HepG2 (cell line): ENCODE measurements around the gene ARHGDIA. TPM values are rescaled to one million over a fixed set of nuclear protein-coding genes. Genes with fewer than 3 reads are reported as not detected.

Experiments
- ARNTL ChIP-seq: sonication (generic); formaldehyde crosslinking; IDR thresholded peaks from 2 replicates; pipeline ENCODE4 v1.4.0; 2020; ENCODE audit warnings: mild to moderate bottlenecking, missing genetic modification reagents
- GATA4 ChIP-seq: sonication (generic); IDR thresholded peaks from 2 replicates; pipeline ENCODE4 v1.6.1; 2016; ENCODE audit warnings: antibody characterized with exemption, low read depth, borderline replicate concordance
- GATAD2A ChIP-seq: IDR thresholded peaks from 2 replicates; pipeline ENCODE4 v1.6.1; 2016
- HNRNPL ChIP-seq: fragments of 200-400 bp; formaldehyde crosslinking; IDR thresholded peaks from 2 replicates; pipeline ENCODE4 v1.6.1; 2017; ENCODE audit warnings: mild to moderate bottlenecking, low read depth, low read length
- KLF6 ChIP-seq: IDR thresholded peaks from 2 replicates; pipeline ENCODE4 v1.8.0; 2016; ENCODE audit warnings: missing biosample characterization, missing genetic modification reagents
- NPAS2 ChIP-seq: sonication (generic); formaldehyde crosslinking; IDR thresholded peaks from 2 replicates; pipeline ENCODE4 v1.8.0; 2022; ENCODE audit warnings: mild to moderate bottlenecking, missing genetic modification reagents, borderline replicate concordance
- PRPF4 ChIP-seq: fragments of 200-400 bp; formaldehyde crosslinking; IDR thresholded peaks from 2 replicates; pipeline ENCODE4 v1.6.1; 2016; ENCODE audit warnings: low read length, low read depth; ENCODE audit not compliant: poor library complexity, severe bottlenecking
- RBM39 ChIP-seq: fragments of 200-400 bp; formaldehyde crosslinking; IDR thresholded peaks from one replicate; pipeline ENCODE4 v1.6.1; 2018; ENCODE audit warnings: antibody characterized with exemption, mild to moderate bottlenecking, low read depth, low read length; ENCODE audit not compliant: poor library complexity, severe bottlenecking
- SMAD3 ChIP-seq: sonication (generic); formaldehyde crosslinking; IDR thresholded peaks from 2 replicates; pipeline ENCODE4 v1.4.0; 2020; ENCODE audit warnings: missing genetic modification reagents
- SMAD9 ChIP-seq: sonication (generic); formaldehyde crosslinking; IDR thresholded peaks from 2 replicates; pipeline ENCODE4 v1.5.1; 2020; ENCODE audit warnings: mild to moderate bottlenecking, missing genetic modification reagents
- ZNF260 ChIP-seq: sonication (generic); formaldehyde crosslinking; IDR thresholded peaks from 2 replicates; pipeline ENCODE4 v1.4.0; 2020; ENCODE audit warnings: missing genetic modification reagents, low read depth, mild to moderate bottlenecking, borderline replicate concordance
- ZNF317 ChIP-seq: sonication (generic); formaldehyde crosslinking; IDR thresholded peaks from 2 replicates; pipeline ENCODE4 v1.5.0; 2020; ENCODE audit warnings: mild to moderate bottlenecking, missing genetic modification reagents
- ZNF383 ChIP-seq: sonication (generic); formaldehyde crosslinking; IDR thresholded peaks from 2 replicates; pipeline ENCODE4 v1.4.0; 2020; ENCODE audit warnings: missing genetic modification reagents, mild to moderate bottlenecking, borderline replicate concordance
- ZNF615 ChIP-seq: sonication (generic); formaldehyde crosslinking; IDR thresholded peaks from 2 replicates; pipeline ENCODE4 v1.5.0; 2020; ENCODE audit warnings: mild to moderate bottlenecking, missing genetic modification reagents, borderline replicate concordance
- ZNF672 ChIP-seq: sonication (generic); formaldehyde crosslinking; IDR thresholded peaks from 2 replicates; pipeline ENCODE4 v1.8.1; 2022; ENCODE audit warnings: missing genetic modification reagents
- ZNF703 ChIP-seq: sonication (generic); formaldehyde crosslinking; IDR thresholded peaks from 2 replicates; pipeline ENCODE4 v1.5.1; 2020; ENCODE audit warnings: missing genetic modification reagents, mild to moderate bottlenecking, moderate library complexity, borderline replicate concordance
- ZNF720 ChIP-seq: sonication (generic); formaldehyde crosslinking; IDR thresholded peaks from 2 replicates; pipeline ENCODE4 v1.4.0; 2020; ENCODE audit warnings: missing genetic modification reagents
- ZNF839 ChIP-seq: sonication (generic); formaldehyde crosslinking; IDR thresholded peaks from 2 replicates; pipeline ENCODE4 v1.4.0; 2020; ENCODE audit warnings: missing genetic modification reagents, mild to moderate bottlenecking, borderline replicate concordance
- polyA plus RNA-seq, 8 experiments: library from polyadenylated mRNA; depleted of rRNA in 3 of 8; stranded (reverse) in 7 of 8; unstranded in 1 of 8; fragments of >200 nt; fragmentation: Illumina TruSeq in 4 of 8; extraction: Trizol in 4 of 8; gene quantifications; 2 replicates each; pipeline versions ENCODE4 v1.2.1 to v1.2.3, GENCODE V29; 2011 to 2016; ENCODE audit warnings: low read depth in 4 of 8, missing spikeins in 1 of 8, mixed read lengths in 1 of 8; ENCODE audit not compliant: insufficient read depth in 1 of 8
- total RNA-seq, 5 experiments: library from RNA; depleted of rRNA; stranded (reverse); fragments of >200 nt; fragmentation: Illumina TruSeq; extraction: Trizol; gene quantifications; 2 replicates each; pipeline ENCODE4 v1.2.3, GENCODE V29; 2016; ENCODE audit warnings: low read depth in 1 of 5
- TF ChIP-seq, protein P1 (sequence below): sonication (generic); formaldehyde crosslinking; IDR thresholded peaks from 2 replicates; pipeline ENCODE4 v1.9.0; 2021; ENCODE audit warnings: missing genetic modification reagents, borderline replicate concordance
- TF ChIP-seq, protein P2 (sequence below): sonication (generic); formaldehyde crosslinking; conservative IDR thresholded peaks from 2 replicates; pipeline ENCODE4 v1.4.0; 2020; ENCODE audit warnings: missing genetic modification reagents
- TF ChIP-seq, protein P3 (sequence below): IDR thresholded peaks from 2 replicates; pipeline ENCODE4 v1.6.1; 2016; ENCODE audit warnings: low read depth
- TF ChIP-seq, protein P4 (sequence below): sonication (generic); formaldehyde crosslinking; IDR thresholded peaks from 2 replicates; pipeline ENCODE4 v1.4.0; 2020; ENCODE audit warnings: missing genetic modification reagents

Gene ARHGDIA
- total and polyA plus RNA-seq, 2 of the 13 experiments (the other 11 are each of a cell fraction or from before 2014, with no cell fraction given), result 40.0 to 64.0 TPM

DNA sequence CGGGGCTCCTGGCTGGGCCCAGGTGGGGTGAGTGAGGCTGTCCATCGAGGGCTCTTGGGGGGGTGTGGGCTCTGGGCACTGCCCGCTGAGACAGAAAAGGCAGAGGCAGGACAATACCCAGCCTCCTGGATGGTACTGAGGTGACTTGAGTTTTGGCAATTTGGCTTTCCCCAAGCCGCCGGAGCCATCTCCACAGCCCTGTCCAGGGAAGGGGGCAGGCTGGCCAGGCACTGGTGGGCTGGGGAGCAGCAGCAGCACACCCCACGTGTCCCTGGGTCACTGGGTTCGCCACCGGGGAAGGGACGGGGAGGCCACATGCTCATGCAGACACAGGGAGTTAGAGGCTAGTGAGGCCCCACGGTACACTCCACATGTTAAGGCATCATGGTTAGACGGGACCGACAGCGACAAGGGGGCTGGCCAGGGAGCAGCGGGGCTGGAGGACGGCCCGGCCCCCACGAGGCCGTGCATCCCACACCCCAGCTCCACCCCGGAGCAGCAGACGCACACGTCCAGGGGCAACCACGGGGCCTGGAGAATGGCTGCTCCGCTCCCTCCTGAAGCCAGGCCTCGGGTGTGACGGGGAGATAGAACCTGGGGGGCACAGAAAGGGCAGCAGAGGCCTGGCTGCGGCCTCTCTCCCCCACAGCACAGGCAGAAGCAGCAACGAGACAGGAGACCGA lies 3.0 kb downstream of the ARHGDIA start (continued):
- TF ChIP-seq GATAD2A (CRISPR knock-in tag) (no peak), PRPF4 (no peak), SMAD9 (CRISPR knock-in tag) (no peak), ZNF672 (CRISPR knock-in tag) (peak; percentile 93; the same call in 1 of the 2 replicates), ZNF260 (CRISPR knock-in tag) (no peak), ZNF383 (CRISPR knock-in tag) (0 out of 2 replicates have a peak, but pooled peaks have one; percentile 49), SMAD3 (CRISPR knock-in tag) (no peak), ZNF720 (CRISPR knock-in tag) (no peak), ARNTL (CRISPR knock-in tag) (no peak; the same call in 1 of the 2 replicates), KLF6 (0 out of 2 replicates have a peak, but pooled peaks have one; percentile 1), NPAS2 (CRISPR knock-in tag) (no peak), ZNF317 (CRISPR knock-in tag) (no peak), ZNF839 (CRISPR knock-in tag) (0 out of 2 replicates have a peak, but pooled peaks have one; percentile 39), ZNF703 (CRISPR knock-in tag) (0 out of 2 replicates have a peak, but pooled peaks have one; percentile 13), HNRNPL (no peak; the same call in 1 of the 2 replicates), ZNF615 (0 out of 2 replicates have a peak, but pooled peaks have one; percentile 72), RBM39 (no peak), GATA4 (0 out of 2 replicates have a peak, but pooled peaks have one; percentile 12)
- TF ChIP-seq, protein P1, sequence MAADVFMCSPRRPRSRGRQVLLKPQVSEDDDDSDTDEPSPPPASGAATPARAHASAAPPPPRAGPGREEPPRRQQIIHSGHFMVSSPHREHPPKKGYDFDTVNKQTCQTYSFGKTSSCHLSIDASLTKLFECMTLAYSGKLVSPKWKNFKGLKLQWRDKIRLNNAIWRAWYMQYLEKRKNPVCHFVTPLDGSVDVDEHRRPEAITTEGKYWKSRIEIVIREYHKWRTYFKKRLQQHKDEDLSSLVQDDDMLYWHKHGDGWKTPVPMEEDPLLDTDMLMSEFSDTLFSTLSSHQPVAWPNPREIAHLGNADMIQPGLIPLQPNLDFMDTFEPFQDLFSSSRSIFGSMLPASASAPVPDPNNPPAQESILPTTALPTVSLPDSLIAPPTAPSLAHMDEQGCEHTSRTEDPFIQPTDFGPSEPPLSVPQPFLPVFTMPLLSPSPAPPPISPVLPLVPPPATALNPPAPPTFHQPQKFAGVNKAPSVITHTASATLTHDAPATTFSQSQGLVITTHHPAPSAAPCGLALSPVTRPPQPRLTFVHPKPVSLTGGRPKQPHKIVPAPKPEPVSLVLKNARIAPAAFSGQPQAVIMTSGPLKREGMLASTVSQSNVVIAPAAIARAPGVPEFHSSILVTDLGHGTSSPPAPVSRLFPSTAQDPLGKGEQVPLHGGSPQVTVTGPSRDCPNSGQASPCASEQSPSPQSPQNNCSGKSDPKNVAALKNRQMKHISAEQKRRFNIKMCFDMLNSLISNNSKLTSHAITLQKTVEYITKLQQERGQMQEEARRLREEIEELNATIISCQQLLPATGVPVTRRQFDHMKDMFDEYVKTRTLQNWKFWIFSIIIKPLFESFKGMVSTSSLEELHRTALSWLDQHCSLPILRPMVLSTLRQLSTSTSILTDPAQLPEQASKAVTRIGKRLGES, result no peak
- TF ChIP-seq, protein P2, sequence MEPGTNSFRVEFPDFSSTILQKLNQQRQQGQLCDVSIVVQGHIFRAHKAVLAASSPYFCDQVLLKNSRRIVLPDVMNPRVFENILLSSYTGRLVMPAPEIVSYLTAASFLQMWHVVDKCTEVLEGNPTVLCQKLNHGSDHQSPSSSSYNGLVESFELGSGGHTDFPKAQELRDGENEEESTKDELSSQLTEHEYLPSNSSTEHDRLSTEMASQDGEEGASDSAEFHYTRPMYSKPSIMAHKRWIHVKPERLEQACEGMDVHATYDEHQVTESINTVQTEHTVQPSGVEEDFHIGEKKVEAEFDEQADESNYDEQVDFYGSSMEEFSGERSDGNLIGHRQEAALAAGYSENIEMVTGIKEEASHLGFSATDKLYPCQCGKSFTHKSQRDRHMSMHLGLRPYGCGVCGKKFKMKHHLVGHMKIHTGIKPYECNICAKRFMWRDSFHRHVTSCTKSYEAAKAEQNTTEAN (CRISPR knock-in tag), result peak; percentile 18; the same call in 1 of the 2 replicates
- TF ChIP-seq, protein P3, sequence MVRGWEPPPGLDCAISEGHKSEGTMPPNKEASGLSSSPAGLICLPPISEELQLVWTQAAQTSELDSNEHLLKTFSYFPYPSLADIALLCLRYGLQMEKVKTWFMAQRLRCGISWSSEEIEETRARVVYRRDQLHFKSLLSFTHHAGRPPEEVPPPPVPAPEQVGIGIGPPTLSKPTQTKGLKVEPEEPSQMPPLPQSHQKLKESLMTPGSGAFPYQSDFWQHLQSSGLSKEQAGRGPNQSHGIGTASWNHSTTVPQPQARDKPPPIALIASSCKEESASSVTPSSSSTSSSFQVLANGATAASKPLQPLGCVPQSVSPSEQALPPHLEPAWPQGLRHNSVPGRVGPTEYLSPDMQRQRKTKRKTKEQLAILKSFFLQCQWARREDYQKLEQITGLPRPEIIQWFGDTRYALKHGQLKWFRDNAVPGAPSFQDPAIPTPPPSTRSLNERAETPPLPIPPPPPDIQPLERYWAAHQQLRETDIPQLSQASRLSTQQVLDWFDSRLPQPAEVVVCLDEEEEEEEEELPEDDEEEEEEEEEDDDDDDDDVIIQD, result no peak
- TF ChIP-seq, protein P4, sequence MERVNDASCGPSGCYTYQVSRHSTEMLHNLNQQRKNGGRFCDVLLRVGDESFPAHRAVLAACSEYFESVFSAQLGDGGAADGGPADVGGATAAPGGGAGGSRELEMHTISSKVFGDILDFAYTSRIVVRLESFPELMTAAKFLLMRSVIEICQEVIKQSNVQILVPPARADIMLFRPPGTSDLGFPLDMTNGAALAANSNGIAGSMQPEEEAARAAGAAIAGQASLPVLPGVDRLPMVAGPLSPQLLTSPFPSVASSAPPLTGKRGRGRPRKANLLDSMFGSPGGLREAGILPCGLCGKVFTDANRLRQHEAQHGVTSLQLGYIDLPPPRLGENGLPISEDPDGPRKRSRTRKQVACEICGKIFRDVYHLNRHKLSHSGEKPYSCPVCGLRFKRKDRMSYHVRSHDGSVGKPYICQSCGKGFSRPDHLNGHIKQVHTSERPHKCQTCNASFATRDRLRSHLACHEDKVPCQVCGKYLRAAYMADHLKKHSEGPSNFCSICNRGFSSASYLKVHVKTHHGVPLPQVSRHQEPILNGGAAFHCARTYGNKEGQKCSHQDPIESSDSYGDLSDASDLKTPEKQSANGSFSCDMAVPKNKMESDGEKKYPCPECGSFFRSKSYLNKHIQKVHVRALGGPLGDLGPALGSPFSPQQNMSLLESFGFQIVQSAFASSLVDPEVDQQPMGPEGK (CRISPR knock-in tag), result 0 out of 2 replicates have a peak, but pooled peaks have one; percentile 2
